Neural cell (in vitro differentiated cells): ENCODE data around the gene ADRA1B. TPM values are rescaled to one million over a fixed set of nuclear protein-coding genes. Genes with fewer than 3 reads are reported as not detected.

Source experiments
- H2AFZ ChIP-seq: fragments of 200-600, 300-800 bp; sonication (generic), shearing (Covaris generic); 2 replicates; pipeline ENCODE4 v1.6.0; 2014; ENCODE audit warnings: low read depth, mild to moderate bottlenecking, antibody characterized with exemption, low read length, moderate library complexity
- H3F3A ChIP-seq: fragments of 200-600 bp; shearing (Covaris generic); 2 replicates; pipeline ENCODE4 v1.6.1; 2016; ENCODE audit warnings: mild to moderate bottlenecking, moderate library complexity, mixed read lengths, antibody characterized with exemption, low read length; ENCODE audit not compliant: insufficient read depth, poor library complexity, severe bottlenecking
- H3K27ac ChIP-seq: fragments of 200-600, 300-800 bp; sonication (generic), shearing (Covaris generic); 2 replicates; pipeline ENCODE4 v1.5.1; 2014; ENCODE audit warnings: mild to moderate bottlenecking, low read length, moderate library complexity
- H3K27me3 ChIP-seq: fragments of 300-800, 200-600 bp; sonication (generic), shearing (Covaris generic); 2 replicates; pipeline ENCODE4 v1.6.0; 2014; ENCODE audit warnings: mild to moderate bottlenecking, low read depth, low read length, moderate library complexity; ENCODE audit not compliant: insufficient read depth
- H3K36me3 ChIP-seq: fragments of 300-800, 200-600 bp; sonication (generic), shearing (Covaris generic); 2 replicates; pipeline ENCODE4 v1.5.1; 2014; ENCODE audit warnings: mild to moderate bottlenecking, antibody characterized with exemption, low read length, moderate library complexity; ENCODE audit not compliant: insufficient read depth
- H3K4me2 ChIP-seq: fragments of 300-800, 200-600 bp; sonication (generic), shearing (Covaris generic); 2 replicates; pipeline ENCODE4 v1.6.0; 2014; ENCODE audit warnings: mild to moderate bottlenecking, low read length
- H3K4me3 ChIP-seq: fragments of 300-800, 200-600 bp; sonication (generic), shearing (Covaris generic); 2 replicates; pipeline ENCODE4 v1.5.1; 2014; ENCODE audit warnings: mild to moderate bottlenecking, low read length, moderate library complexity
- H3K79me2 ChIP-seq: fragments of 200-600 bp; shearing (Covaris generic); replicated peaks from 2 replicates; pipeline ENCODE4 v1.6.0; 2014; ENCODE audit warnings: mild to moderate bottlenecking, low read length, moderate library complexity; ENCODE audit not compliant: insufficient read depth
- H3K9ac ChIP-seq: fragments of 300-800, 200-600 bp; sonication (generic), shearing (Covaris generic); 2 replicates; pipeline ENCODE4 v1.6.1; 2016; ENCODE audit warnings: mild to moderate bottlenecking, low read length, mixed read lengths
- H3K9me2 ChIP-seq: fragments of 200-600 bp; shearing (Covaris generic); 2 replicates; pipeline ENCODE4 v1.6.1; 2016; ENCODE audit warnings: mild to moderate bottlenecking, low read length, mixed read lengths; ENCODE audit not compliant: insufficient read depth
- H3K9me3 ChIP-seq: fragments of 200-600, 300-800 bp; sonication (generic), shearing (Covaris generic); 2 replicates; pipeline ENCODE4 v1.6.1; 2016; ENCODE audit warnings: mild to moderate bottlenecking, mixed run types, low read length, moderate library complexity, mixed read lengths
- H4K20me1 ChIP-seq: fragments of 200-600 bp; shearing (Covaris generic); 2 replicates; pipeline ENCODE4 v1.6.1; 2016; ENCODE audit warnings: mild to moderate bottlenecking, mixed run types; ENCODE audit not compliant: insufficient read depth
- CTCF ChIP-seq: fragments of 450-650 bp; IDR thresholded peaks from 2 replicates; pipeline ENCODE4 v1.5.1; 2014; ENCODE audit warnings: antibody characterized with exemption, mild to moderate bottlenecking, moderate library complexity; ENCODE audit not compliant: poor library complexity, severe bottlenecking
- EP300 ChIP-seq: fragments of 450-650 bp; conservative IDR thresholded peaks from 2 replicates; pipeline ENCODE4 v1.6.1; 2014; ENCODE audit warnings: antibody characterized with exemption, mild to moderate bottlenecking, moderate library complexity; ENCODE audit not compliant: poor library complexity, severe bottlenecking
- EZH2 ChIP-seq: fragments of 200-600, 300-800 bp; shearing (Covaris generic), sonication (generic); IDR thresholded peaks from 2 replicates; pipeline ENCODE4 v1.6.1; 2014; ENCODE audit warnings: antibody characterized with exemption, low read length, borderline replicate concordance, mild to moderate bottlenecking; ENCODE audit not compliant: insufficient read depth, poor library complexity, severe bottlenecking
- MXI1 ChIP-seq: fragments of 450-650 bp; conservative IDR thresholded peaks from 2 replicates; pipeline ENCODE4 v1.6.1; 2014; ENCODE audit warnings: antibody characterized with exemption, mild to moderate bottlenecking; ENCODE audit not compliant: poor library complexity, severe bottlenecking
- POLR2AphosphoS5 ChIP-seq: IDR thresholded peaks from 2 replicates; pipeline ENCODE4 v1.6.1; 2012
- RAD21 ChIP-seq: fragments of 450-650 bp; conservative IDR thresholded peaks from 2 replicates; pipeline ENCODE4 v1.6.1; 2014; ENCODE audit warnings: antibody characterized with exemption, mild to moderate bottlenecking, moderate library complexity
- REST ChIP-seq: IDR thresholded peaks from 2 replicates; pipeline ENCODE4 v1.6.1; 2012; ENCODE audit warnings: borderline replicate concordance
- SMC3 ChIP-seq: fragments of 450-650 bp; conservative IDR thresholded peaks from 2 replicates; pipeline ENCODE4 v1.6.1; 2014; ENCODE audit warnings: antibody characterized with exemption, mild to moderate bottlenecking, moderate library complexity; ENCODE audit not compliant: poor library complexity
- TAF1 ChIP-seq: IDR thresholded peaks from 2 replicates; pipeline ENCODE4 v1.6.1; 2012; ENCODE audit warnings: low read depth
- polyA plus RNA-seq: library from polyadenylated mRNA; depleted of rRNA; stranded (reverse); fragments of >200 nt; gene quantifications from 2 replicates; pipeline ENCODE4 v1.2.3, GENCODE V29; 2014

Gene ADRA1B
- polyA plus RNA-seq, 1 donor from 2014 or later = 1.1 TPM

DNA sequence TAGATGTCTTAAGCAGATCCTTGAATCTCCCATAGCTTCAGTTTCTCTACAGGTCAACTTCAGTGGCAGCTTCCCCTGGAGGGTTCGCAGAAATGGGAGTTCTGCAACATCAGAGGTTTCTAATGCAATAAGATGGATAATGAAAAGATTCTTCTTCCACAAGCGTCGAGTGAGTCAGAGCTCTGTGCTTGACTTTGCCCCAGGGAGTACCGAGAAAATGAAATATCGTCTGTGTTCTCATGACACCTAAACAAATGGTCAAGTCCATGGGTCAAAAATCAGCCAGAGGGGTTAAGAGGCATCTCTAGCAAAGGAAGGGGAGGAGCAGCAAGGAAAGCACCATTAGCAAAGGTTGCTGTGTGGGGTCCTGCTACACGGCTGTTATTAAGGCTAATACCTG is 3.2 kb upstream of the ADRA1B start:
- no peaks in the 10 kb centered on the region for H4K20me1 ChIP-seq
- no peaks in the 10 kb centered on the region for H3K79me2 ChIP-seq
- H3F3A ChIP-seq = no peaks in the 10 kb centered on the region
- H3K9ac ChIP-seq = no peak overlapping the region
- no peak overlapping the region for H2AFZ ChIP-seq
- H3K36me3 ChIP-seq = no peaks in the 10 kb centered on the region
- no peaks in the 10 kb centered on the region for H3K9me2 ChIP-seq
- H3K9me3 ChIP-seq = no peaks in the 10 kb centered on the region
- no peak overlapping the region for H3K4me2 ChIP-seq
- peaks cover 17% of the 10 kb centered on the region for H3K27me3 ChIP-seq
- H3K27ac ChIP-seq = no peak overlapping the region
- H3K4me3 ChIP-seq = no peak overlapping the region
- TF ChIP-seq REST (no peak), EP300 (no peak), RAD21 (no peak), CTCF (no peak)

GRCh38 chr5:159913501-159913900 is 2.8 kb upstream of the ADRA1B start:
- Histone ChIP-seq H3K4me3 (no peak overlapping the region), H4K20me1 (no peaks in the 10 kb centered on the region), H3K9ac (no peak overlapping the region), H3K9me2 (no peaks in the 10 kb centered on the region), H3K4me2 (no peak overlapping the region), H3K36me3 (no peaks in the 10 kb centered on the region), H3K27me3 (peaks cover 17% of the 10 kb centered on the region), H3K27ac (no peak overlapping the region), H3K79me2 (no peaks in the 10 kb centered on the region), H2AFZ (no peak overlapping the region), H3F3A (no peaks in the 10 kb centered on the region), H3K9me3 (no peaks in the 10 kb centered on the region)
- no peak for TF ChIP-seq RAD21
- no peak for TF ChIP-seq TAF1
- no peak for TF ChIP-seq REST
- TF ChIP-seq MXI1 = no peak
- no peak for TF ChIP-seq CTCF
- TF ChIP-seq SMC3 = no peak
- TF ChIP-seq EP300 = no peak
- no peak for TF ChIP-seq POLR2AphosphoS5
- TF ChIP-seq EZH2 = no peak
